HepG2 (cell line): ENCODE measurements around the gene IMMP1L. TPM values are rescaled to one million over a fixed set of nuclear protein-coding genes. Genes with fewer than 3 reads are reported as not detected.

Experiments used
- ARHGAP35 ChIP-seq: sonication (generic); formaldehyde crosslinking; IDR thresholded peaks from 2 replicates; pipeline ENCODE4 v1.9.0; 2022; ENCODE audit warnings: mild to moderate bottlenecking, inconsistent platforms, moderate library complexity, missing genetic modification reagents, borderline replicate concordance
- ELF4 ChIP-seq: sonication (generic); formaldehyde crosslinking; IDR thresholded peaks from 2 replicates; pipeline ENCODE4 v1.5.0; 2020; ENCODE audit warnings: missing genetic modification reagents, mild to moderate bottlenecking, moderate library complexity, borderline replicate concordance
- FOSL1 ChIP-seq: sonication (generic); formaldehyde crosslinking; IDR thresholded peaks from 2 replicates; pipeline ENCODE4 v1.9.0; 2021; ENCODE audit warnings: missing genetic modification reagents, borderline replicate concordance
- FOXC1 ChIP-seq: sonication (generic); formaldehyde crosslinking; IDR thresholded peaks from 2 replicates; pipeline ENCODE4 v1.8.0; 2022; ENCODE audit warnings: mild to moderate bottlenecking, missing genetic modification reagents, borderline replicate concordance
- RBM22 ChIP-seq: fragments of 200-400 bp; formaldehyde crosslinking; optimal IDR thresholded peaks from 2 replicates; pipeline ENCODE3; 2017; ENCODE audit warnings: mild to moderate bottlenecking, low read length, moderate library complexity
- SIN3A ChIP-seq: IDR thresholded peaks from 2 replicates; pipeline ENCODE4 v1.6.1; 2011; ENCODE audit warnings: low read depth, mild to moderate bottlenecking, control low read depth, low read length, borderline replicate concordance
- SNRNP70 ChIP-seq: fragments of 200-400 bp; formaldehyde crosslinking; IDR thresholded peaks from 2 replicates; pipeline ENCODE4 v1.6.1; 2017; ENCODE audit warnings: mild to moderate bottlenecking, low read depth, low read length, moderate library complexity
- SRY ChIP-seq: sonication (generic); formaldehyde crosslinking; IDR thresholded peaks from 2 replicates; pipeline ENCODE4 v1.8.0; 2022; ENCODE audit warnings: mild to moderate bottlenecking, missing genetic modification reagents
- polyA plus RNA-seq, 8 experiments: library from polyadenylated mRNA; depleted of rRNA in 3 of 8; stranded (reverse) in 7 of 8; unstranded in 1 of 8; fragments of >200 nt; fragmentation: Illumina TruSeq in 4 of 8; extraction: Trizol in 4 of 8; gene quantifications; 2 replicates each; pipeline versions ENCODE4 v1.2.1 to v1.2.3, GENCODE V29; 2011 to 2016; ENCODE audit warnings: low read depth in 4 of 8, missing spikeins in 1 of 8, mixed read lengths in 1 of 8; ENCODE audit not compliant: insufficient read depth in 1 of 8
- total RNA-seq, 5 experiments: library from RNA; depleted of rRNA; stranded (reverse); fragments of >200 nt; fragmentation: Illumina TruSeq; extraction: Trizol; gene quantifications; 2 replicates each; pipeline ENCODE4 v1.2.3, GENCODE V29; 2016; ENCODE audit warnings: low read depth in 1 of 5
- TF ChIP-seq, protein P1 (sequence below): sonication (generic); formaldehyde crosslinking; IDR thresholded peaks from 2 replicates; pipeline ENCODE4 v1.8.0; 2022; ENCODE audit warnings: low read depth, missing genetic modification reagents
- TF ChIP-seq, protein P2 (sequence below): IDR thresholded peaks from 2 replicates; pipeline ENCODE4 v1.6.1; 2016; ENCODE audit warnings: low read depth, missing genetic modification reagents, missing compliant biosample characterization
- TF ChIP-seq, protein P3 (sequence below): sonication (generic); formaldehyde crosslinking; IDR thresholded peaks from 2 replicates; pipeline ENCODE4 v1.5.0; 2020; ENCODE audit warnings: mild to moderate bottlenecking, missing genetic modification reagents, borderline replicate concordance
- TF ChIP-seq, protein P4 (sequence below): sonication (generic); formaldehyde crosslinking; IDR thresholded peaks from 2 replicates; pipeline ENCODE4 v1.4.0; 2020; ENCODE audit warnings: missing genetic modification reagents, mild to moderate bottlenecking, borderline replicate concordance

The IMMP1L gene
- total and polyA plus RNA-seq, 2 of the 13 experiments (the other 11 are each of a cell fraction or from before 2014, with no cell fraction given) = 42.4 to 57.9 TPM

DNA sequence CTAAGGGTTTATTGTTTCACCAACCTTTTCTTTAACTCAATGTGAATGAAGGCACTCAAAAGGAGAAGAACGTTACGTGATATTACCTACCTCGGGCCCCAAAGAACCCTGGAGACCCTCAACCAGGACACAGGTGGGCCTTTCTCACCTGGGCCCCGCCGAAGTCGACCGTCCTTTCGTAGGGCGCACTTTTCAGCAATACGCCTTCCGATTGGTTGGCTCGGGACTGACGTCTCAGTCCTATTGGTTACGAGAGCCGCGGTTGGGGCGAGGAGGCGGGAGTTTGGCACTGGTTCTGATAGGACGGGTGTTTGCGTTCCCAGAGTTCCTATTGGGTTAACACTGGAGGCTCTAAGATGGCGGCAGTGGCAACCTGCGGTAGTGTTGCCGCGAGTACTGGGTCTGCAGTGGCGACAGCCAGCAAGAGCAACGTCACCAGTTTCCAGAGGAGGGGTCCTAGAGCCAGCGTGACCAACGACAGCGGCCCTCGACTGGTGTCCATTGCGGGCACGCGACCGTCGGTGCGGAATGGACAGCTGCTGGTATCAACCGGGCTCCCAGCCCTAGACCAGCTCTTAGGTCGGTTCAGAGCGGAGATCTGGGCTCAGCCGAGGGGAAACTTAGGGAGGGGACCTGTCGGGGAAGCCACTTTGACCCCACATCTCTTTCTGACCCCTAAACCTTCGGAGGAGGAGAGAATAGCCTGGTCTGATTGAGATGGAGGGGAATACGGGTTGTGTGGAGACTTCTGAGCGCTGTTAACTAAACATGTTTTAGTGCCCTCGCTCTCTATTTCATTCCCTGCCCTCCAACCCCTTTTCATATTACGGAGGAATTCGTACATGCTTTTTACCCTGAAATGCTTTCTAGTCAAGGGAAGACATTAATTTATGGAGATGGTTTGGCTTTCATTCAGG is at the start of gene IMMP1L, which contains the start of gene ELP4 (continued):
- TF ChIP-seq FOSL1 (CRISPR knock-in tag) (no peak), SIN3A (peak; percentile 65; the same call in 1 of the 2 replicates), RBM22 (no peak), ELF4 (CRISPR knock-in tag) (0 out of 2 replicates have a peak, but pooled peaks have one; percentile 9), ARHGAP35 (CRISPR knock-in tag) (no peak), SRY (0 out of 2 replicates have a peak, but pooled peaks have one; percentile 65), FOXC1 (CRISPR knock-in tag) (peak; percentile 91), SNRNP70 (no peak)
- TF ChIP-seq, protein P1, sequence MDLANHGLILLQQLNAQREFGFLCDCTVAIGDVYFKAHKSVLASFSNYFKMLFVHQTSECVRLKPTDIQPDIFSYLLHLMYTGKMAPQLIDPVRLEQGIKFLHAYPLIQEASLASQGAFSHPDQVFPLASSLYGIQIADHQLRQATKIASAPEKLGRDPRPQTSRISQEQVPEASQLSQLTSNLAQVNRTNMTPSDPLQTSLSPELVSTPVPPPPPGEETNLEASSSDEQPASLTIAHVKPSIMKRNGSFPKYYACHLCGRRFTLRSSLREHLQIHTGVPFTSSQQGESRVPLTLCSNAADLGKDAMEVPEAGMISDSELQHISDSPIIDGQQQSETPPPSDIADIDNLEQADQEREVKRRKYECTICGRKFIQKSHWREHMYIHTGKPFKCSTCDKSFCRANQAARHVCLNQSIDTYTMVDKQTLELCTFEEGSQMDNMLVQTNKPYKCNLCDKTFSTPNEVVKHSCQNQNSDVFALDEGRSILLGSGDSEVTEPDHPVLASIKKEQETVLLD = no peak
- TF ChIP-seq, protein P2, sequence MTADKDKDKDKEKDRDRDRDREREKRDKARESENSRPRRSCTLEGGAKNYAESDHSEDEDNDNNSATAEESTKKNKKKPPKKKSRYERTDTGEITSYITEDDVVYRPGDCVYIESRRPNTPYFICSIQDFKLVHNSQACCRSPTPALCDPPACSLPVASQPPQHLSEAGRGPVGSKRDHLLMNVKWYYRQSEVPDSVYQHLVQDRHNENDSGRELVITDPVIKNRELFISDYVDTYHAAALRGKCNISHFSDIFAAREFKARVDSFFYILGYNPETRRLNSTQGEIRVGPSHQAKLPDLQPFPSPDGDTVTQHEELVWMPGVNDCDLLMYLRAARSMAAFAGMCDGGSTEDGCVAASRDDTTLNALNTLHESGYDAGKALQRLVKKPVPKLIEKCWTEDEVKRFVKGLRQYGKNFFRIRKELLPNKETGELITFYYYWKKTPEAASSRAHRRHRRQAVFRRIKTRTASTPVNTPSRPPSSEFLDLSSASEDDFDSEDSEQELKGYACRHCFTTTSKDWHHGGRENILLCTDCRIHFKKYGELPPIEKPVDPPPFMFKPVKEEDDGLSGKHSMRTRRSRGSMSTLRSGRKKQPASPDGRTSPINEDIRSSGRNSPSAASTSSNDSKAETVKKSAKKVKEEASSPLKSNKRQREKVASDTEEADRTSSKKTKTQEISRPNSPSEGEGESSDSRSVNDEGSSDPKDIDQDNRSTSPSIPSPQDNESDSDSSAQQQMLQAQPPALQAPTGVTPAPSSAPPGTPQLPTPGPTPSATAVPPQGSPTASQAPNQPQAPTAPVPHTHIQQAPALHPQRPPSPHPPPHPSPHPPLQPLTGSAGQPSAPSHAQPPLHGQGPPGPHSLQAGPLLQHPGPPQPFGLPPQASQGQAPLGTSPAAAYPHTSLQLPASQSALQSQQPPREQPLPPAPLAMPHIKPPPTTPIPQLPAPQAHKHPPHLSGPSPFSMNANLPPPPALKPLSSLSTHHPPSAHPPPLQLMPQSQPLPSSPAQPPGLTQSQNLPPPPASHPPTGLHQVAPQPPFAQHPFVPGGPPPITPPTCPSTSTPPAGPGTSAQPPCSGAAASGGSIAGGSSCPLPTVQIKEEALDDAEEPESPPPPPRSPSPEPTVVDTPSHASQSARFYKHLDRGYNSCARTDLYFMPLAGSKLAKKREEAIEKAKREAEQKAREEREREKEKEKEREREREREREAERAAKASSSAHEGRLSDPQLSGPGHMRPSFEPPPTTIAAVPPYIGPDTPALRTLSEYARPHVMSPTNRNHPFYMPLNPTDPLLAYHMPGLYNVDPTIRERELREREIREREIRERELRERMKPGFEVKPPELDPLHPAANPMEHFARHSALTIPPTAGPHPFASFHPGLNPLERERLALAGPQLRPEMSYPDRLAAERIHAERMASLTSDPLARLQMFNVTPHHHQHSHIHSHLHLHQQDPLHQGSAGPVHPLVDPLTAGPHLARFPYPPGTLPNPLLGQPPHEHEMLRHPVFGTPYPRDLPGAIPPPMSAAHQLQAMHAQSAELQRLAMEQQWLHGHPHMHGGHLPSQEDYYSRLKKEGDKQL (CRISPR knock-in tag) = no peak
- TF ChIP-seq, protein P3, sequence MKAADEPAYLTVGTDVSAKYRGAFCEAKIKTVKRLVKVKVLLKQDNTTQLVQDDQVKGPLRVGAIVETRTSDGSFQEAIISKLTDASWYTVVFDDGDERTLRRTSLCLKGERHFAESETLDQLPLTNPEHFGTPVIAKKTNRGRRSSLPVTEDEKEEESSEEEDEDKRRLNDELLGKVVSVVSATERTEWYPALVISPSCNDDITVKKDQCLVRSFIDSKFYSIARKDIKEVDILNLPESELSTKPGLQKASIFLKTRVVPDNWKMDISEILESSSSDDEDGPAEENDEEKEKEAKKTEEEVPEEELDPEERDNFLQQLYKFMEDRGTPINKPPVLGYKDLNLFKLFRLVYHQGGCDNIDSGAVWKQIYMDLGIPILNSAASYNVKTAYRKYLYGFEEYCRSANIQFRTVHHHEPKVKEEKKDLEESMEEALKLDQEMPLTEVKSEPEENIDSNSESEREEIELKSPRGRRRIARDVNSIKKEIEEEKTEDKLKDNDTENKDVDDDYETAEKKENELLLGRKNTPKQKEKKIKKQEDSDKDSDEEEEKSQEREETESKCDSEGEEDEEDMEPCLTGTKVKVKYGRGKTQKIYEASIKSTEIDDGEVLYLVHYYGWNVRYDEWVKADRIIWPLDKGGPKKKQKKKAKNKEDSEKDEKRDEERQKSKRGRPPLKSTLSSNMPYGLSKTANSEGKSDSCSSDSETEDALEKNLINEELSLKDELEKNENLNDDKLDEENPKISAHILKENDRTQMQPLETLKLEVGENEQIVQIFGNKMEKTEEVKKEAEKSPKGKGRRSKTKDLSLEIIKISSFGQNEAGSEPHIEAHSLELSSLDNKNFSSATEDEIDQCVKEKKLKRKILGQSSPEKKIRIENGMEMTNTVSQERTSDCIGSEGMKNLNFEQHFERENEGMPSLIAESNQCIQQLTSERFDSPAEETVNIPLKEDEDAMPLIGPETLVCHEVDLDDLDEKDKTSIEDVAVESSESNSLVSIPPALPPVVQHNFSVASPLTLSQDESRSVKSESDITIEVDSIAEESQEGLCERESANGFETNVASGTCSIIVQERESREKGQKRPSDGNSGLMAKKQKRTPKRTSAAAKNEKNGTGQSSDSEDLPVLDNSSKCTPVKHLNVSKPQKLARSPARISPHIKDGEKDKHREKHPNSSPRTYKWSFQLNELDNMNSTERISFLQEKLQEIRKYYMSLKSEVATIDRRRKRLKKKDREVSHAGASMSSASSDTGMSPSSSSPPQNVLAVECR (CRISPR knock-in tag) = peak; percentile 91
- TF ChIP-seq, protein P4, sequence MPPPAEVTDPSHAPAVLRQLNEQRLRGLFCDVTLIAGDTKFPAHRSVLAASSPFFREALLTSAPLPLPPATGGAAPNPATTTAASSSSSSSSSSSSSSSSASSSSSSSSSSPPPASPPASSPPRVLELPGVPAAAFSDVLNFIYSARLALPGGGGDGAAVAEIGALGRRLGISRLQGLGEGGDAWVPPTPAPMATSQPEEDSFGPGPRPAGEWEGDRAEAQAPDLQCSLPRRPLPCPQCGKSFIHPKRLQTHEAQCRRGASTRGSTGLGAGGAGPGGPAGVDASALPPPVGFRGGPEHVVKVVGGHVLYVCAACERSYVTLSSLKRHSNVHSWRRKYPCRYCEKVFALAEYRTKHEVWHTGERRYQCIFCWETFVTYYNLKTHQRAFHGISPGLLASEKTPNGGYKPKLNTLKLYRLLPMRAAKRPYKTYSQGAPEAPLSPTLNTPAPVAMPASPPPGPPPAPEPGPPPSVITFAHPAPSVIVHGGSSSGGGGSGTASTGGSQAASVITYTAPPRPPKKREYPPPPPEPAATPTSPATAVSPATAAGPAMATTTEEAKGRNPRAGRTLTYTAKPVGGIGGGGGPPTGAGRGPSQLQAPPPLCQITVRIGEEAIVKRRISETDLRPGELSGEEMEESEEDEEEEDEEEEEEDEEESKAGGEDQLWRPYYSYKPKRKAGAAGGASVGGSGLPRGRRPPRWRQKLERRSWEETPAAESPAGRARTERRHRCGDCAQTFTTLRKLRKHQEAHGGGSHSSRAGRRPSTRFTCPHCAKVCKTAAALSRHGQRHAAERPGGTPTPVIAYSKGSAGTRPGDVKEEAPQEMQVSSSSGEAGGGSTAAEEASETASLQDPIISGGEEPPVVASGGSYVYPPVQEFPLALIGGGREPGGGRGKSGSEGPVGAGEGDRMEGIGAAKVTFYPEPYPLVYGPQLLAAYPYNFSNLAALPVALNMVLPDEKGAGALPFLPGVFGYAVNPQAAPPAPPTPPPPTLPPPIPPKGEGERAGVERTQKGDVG = no peak
